HG03442 (cell line): ENCODE measurements around the gene IFNAR1.
"Not testable (repeated sequence)": the region's sequence is repeated elsewhere in the genome, so short reads cannot be mapped to it uniquely, and the experiment has no call there.

Source experiments
- ATAC-seq: cut with Tn5 transposase; IDR thresholded peaks from one replicate; pipeline ENCODE4 v1.9.1; 2021; ENCODE audit warnings: mild to moderate bottlenecking, moderate library complexity; ENCODE audit not compliant: unreplicated experiment

IFNAR1 gene

DNA sequence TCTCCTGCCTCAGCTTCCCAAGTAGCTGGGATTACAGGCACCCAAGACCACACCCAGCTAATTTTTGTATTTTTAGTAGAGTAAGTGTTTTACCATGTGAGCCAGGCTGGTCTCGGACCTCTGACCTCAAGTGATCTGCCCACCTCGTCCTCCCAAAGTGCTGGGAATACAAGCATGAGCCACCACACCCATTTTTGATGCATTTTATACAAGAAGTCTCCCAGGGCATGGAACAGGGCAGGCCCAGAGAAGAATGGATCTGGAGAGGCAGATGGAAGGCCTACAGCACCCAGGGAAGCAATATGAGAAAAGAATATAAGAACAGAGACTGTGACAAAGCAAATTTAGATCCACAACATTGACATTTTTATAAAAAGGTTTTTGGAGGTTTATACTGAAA lies 18.8 kb upstream of the IFNAR1 start:
- no peak for ATAC-seq

DNA sequence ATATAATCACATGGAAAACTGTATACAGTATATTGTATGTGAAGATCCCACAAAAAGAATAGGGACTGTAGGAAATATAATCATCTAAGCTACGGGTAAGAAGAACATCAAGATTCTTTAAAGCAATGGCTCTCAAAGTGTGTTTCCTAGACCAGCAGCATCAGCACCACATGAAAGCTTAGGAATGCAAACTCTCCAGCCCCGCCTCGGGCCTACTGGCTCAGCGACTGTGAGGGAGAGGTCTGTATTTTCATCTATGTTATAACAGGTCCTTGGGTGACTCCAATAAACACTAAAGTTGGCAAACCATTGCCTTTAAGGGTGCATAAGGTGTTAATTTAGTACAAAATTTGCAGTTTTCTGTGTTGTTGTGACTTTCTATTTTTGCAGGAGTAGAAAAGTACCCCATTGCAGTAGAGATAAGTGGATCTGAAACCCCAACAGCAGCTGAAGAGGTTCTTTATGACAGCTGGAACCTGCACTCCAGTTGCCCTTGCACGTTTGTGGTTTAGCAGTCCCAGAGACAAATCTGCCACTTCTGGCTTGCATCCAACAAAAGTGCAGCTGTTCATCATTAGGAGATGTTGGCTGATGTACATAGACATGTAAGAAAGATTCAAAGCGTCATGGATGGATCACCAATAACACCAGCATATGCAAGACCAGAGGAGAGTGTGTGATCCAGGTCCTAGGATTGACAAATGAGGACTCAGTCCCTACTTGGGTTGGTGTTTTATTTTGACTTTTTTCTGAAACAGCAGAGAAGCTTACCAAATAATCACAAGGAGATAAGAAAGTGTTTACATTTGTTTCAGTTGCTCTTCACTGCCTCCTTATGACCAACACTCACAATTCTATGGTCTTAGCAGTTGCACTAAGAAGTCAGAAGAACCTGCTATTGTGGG lies 15.9 kb upstream of the IFNAR1 start:
- peak; percentile 87 for ATAC-seq

DNA sequence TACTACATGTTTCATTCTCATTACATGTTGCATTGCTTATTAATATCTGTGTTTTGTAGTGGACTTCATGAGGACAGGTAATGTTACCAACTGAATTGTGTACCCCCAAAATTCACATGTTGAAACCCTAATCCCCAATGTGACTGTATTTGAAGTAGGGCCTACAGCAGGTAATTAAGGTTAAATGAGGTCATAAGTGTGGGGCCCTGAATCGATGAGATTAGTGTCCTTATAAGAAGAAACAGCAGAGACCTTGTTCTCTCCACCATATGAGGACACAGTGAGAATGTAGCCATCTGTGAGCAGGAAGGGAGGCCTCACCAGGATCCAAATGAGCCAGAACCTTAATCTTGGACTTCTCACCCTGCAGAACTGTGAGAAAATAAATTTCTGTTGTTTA lies 15.0 kb upstream of the IFNAR1 start:
- no peak for ATAC-seq

DNA sequence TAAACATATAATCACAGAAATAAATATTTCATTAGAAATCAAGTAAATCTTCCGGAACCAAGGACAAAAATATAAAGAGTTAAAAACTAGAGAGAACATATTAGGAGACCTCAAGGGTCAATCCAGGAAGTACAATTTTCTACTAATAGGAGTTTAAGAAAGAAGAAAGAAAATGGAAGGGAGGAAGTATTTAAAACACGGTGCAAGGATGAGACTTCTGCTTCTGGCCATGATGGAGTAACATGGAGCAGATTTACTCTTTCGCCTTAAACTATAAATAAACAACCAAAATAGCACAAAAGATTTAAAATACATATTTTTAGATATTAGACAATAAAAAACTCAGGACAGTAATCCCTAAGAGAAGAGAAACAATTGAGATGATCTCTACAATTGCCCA lies 12.6 kb upstream of the IFNAR1 start:
- ATAC-seq = no peak

DNA sequence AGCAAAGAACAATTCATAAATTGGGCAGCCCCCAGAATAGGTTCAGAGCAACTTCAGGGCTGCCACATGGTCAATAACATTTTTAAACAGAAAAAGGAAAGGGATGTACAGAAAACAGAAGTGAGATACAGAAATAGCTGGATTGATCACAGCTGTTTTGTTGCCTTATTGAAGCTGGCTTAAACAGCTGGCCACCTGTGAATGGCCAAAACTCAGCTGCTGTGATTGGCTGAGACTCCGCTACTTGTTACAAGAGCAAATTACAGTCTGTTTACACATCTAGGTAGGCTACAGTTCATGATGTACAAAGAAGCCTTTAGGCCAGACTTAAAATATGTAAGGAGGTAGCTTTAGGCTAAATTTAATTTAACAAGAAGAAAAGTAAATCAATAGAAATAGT lies 11.6 kb upstream of the IFNAR1 start:
- no peak for ATAC-seq

DNA sequence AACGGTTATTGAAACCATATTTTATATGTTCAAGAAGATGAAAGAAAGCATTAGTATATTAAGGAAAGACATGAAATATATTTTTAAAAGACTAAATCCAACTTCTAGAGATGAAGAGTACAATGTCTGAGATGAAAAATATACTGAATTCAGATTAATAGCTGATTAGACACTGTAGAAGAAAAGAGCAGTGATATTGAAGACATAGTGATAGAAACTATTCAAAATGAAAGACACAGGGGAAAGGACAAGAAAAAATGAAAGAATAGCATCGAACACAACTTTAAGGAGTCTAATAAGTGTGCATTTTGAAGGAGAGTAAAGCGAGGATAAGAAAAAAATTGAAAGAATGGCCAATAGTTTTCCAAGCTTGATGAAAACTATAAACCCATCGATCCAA lies 11.2 kb upstream of the IFNAR1 start:
- ATAC-seq = no peak

DNA sequence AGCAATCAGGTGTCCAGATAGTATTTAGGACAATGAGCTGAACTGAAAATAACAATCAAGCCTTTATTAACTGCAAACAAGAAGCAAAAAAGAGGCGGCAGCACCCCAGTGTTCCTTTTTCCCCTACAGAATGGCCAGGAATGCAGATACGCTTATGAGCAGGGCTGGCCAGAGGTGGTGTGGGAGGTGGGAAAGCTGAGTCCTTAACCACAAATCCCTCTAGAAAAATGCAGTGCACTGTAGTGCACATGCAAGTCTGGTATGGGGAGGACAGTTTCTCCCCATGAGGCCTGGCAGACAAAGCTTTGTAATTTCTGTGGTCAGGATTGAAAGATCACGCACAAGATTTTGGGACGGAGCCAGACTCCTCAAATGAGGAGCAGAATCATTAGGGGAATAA lies 10.7 kb upstream of the IFNAR1 start:
- no peak for ATAC-seq

DNA sequence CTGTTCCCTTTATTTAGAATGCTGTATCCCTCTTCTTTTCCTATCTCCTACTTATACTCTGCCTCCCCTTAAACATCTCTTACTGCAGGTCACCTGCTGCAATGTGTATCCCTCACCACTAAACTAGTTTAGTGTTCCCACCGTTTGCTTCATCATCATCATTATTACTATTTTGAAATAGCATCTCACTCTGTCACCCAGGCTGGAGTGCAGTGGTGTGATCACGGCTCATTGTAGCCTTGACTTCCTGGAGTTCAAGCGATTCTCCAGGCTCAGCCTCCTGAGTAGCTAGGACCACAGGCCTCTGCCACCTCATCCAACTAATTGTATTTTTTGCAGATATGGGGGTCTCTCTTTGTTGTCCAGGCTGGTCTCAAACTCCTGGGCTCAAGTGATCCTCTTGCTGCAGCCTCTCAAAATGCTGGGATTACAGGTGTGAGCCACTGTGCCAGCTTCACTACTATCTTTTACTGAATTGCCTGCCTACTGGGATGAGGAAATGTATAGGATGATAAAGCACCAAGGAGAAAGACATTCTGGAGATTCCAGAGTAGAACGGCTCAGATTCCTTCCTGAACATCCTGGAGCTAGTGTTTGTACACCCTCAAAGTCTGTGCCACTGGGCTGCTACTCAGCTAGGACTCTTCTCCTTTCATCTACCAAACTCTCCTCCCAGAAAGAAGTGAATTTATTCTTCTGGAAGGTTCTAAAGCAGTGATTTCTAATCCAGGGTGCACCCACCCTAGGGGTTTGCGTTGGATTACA lies 8.6 kb upstream of the IFNAR1 start:
- no peak for ATAC-seq

DNA sequence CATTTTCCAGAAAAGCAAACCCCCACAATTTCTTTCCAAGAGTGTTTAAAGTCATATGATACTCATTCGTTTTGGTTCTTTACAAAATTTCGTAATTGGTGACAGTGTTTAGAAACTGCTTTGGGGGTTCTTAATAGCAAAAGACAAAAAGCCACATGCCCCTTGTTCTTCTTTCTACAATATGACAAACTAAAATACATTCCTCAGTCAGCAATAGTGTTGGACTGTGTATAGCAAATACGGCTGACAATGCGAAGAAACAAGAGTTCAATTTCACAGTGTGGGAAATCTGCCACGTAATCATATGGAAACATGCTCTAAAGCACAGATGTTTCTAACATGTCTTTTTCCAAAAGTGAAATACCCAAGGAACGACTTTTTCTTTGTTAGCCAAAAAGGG lies 7.6 kb upstream of the IFNAR1 start:
- no peak for ATAC-seq

DNA sequence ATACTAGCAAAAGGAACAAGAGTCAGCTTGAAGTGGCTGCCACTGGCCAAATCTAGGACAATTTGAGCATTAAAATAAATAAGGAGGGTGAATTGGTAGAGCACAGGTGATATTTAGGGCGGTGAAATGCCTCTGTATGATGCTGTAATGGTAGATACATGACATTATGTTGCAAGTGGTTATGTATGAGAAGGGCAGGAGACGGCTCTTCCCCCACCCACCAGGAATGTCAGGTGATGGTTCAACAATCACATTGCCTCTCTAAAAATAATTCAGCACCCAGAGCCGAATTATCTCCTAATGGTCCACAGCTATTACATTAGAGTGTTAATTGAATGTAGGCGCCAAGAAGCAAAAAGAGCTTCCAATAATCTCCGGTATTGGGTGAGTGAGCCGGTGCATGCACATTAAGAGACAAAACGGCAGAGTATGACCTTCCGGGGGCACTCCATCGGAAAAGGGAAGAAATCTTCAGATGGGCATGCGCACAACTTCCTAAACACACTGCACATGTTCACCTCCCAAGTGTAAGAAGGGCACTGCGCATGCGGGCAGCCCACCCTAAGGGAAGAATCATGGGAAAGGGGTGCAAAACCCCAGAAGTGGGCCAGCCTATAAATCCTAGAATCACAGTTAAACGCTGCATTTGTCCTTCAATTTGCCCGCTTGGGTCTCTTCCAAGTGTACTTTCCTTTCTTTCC lies 6.8 kb upstream of the IFNAR1 start:
- ATAC-seq = no peak

DNA sequence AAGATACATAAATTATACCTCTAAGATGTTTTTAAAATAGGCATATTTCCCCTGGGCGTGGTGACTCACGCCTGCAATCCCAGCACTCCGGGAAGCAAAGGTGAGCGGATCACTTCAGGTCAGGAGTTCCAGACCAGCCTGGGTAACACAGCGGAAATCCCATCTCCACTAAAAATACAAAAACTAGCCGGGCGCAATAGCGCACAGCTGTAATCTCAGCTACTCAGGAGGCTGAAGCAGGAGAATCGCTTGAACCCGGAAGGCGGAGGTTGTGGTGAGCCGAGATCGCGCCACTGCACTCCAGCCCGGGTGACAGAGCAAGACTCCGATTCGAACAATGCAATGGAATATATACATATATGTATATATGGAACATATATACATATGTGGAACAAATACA lies 3.8 kb upstream of the IFNAR1 start:
- not testable (repeated sequence) for ATAC-seq

DNA sequence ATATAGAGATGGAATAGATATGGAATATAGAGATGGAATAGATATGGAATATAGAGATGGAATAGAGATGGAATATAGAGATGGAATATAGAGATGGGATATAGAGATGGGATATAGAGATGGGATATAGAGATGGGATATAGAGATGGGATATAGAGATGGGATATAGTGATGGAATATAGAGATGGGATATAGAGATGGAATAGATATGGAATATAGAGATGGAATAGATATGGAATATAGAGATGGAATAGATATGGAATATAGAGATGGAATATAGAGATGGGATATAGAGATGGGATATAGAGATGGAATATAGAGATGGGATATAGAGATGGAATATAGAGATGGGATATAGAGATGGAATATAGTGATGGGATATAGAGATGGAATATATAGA lies 1.2 kb upstream of the IFNAR1 start:
- not testable (repeated sequence) for ATAC-seq

DNA sequence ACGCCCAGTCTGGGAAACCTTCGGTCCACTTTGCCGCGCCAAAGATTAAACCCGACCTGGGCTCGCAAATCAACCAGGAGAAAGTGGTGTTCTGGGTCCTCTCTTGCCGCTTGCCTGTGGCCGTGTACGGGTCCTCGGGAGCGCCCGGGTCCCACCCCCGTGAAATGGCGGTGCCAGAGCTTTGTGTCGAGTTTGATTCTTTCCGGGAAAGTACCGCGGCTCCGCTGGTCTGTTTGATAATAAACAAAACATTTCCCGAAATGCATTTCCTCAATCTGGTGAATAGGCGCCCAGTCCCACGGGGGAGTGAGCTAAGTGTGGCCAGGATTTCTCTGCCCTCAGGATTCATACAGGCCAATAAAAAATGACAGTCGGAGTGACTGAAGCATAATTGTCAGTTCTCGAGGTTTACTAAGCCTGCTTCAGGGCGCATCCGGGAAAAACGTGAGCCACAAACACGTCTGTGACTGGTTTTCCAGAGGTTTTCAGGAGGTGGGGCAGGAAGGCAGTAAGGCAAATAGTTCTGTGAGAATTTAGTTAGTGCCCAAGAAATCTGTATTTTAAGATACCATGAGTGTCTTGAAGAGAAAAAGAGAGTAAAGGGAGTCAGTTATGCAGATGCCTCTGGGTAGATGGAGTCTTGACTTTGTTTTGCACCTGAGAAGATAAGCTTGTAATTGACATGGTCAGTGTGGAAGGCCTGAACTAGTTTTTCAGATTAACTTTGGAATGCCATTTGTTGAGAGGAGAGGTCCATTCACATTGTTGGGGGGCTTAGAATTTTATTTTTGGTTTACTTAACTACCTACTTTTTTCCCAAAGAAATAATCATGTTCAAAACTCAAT lies 675 bp downstream of the IFNAR1 start:
- peak; percentile 30 for ATAC-seq

DNA sequence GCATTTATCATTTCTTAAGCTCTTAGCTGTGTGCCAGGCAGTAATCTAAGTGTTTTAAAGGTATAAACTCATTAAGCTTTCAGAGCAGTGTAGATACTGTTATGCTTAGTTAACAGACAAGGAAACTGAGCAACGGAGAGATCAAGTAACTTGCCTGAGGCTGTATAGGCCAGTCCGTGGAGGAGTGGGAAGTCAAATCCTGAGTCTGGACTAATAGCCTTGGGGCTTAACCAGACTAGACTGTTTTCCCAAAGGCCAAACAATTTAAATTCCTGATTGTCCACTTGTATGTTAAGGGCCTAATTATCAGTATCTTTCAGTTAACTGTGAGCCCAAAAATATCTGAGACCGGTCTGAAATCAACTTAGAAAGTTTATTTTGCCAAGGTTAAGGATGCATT lies 2.6 kb downstream of the IFNAR1 start:
- ATAC-seq = no peak

DNA sequence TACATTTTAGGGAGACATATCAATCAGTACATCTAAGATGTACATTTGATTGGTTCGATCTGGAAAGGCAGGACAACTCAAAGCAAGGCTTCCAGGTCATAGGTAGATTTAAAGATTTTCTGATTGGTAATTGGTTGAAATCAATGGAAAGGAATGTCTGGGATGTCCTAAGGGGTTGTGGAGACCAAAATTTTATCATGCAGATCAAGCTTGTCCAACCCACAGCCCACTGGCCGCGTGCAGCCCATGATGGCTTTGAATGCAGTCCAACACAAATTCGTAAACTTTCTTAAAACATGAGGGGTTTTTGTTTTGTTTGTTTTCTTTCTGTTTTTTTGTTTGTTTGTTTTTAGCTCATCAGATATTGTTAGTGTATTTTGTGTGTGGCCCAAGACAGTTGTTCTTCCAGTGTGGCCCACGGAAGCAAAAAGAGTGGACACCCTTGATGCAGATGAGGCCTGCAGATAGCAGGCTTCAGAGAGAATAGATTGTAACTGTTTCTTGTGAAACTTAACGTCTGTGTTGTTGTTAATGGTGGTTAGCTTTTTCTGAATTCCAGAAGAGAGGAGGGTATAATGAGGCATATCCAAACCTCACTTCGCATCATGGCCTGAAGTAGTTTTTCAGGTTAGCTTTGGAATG lies 3.1 kb downstream of the IFNAR1 start:
- no peak for ATAC-seq

DNA sequence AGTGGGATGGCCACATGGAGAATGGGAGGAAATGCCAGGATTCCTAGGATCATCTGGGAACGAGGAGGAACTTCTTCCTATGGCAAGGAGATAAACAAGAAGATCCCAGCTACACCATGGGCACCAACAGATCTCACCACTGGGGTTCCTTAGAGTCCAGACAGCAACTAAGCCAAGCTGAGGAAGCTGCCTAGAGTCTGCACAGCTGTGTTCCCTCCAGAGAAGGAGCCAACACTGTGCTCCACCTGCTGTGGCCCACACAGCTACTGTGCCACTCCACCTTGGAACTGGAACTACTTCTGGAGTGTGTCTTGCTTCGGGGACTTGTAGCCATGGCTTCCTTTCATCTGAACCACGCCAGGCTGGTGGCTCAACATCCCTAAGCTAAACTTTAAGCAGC lies 6.0 kb downstream of the IFNAR1 start:
- no peak for ATAC-seq

DNA sequence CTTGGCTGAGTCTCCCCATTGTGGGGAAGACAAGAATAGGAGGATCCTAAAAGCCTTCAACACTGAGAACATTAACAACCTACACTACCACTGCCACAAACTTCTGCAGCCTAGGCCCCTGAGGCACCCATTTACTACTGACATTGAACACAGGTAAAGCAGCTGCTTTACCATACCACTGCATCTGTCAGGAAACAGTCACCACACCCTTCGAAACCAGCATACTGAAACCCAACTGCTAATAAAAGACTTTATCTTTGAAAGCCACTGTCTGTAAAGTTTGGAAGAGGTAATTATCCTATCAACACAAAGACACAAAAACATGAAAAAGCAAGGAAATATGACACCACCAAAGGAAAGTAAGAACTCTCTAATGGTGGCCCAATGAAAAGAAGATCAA lies 7.4 kb downstream of the IFNAR1 start:
- ATAC-seq = peak; percentile 59

DNA sequence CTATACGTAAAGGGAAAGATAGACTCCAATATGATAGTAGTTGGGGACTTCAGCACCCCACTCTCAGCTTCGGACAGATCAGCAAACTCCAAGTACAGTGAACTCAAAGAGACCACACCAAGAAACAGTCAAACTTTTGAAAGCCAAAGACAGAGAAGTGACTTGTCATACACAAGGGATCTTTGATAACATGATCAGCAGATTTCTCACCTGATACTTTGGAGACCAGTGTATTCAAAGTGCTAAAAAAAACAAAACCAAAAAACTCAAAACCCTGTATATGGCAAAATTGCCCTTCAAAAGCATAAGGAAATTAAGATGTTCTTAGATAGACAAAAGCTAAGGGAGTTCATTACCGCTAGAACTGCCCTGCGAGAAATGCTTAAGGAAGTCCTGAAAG lies 9.4 kb downstream of the IFNAR1 start:
- ATAC-seq = no peak

DNA sequence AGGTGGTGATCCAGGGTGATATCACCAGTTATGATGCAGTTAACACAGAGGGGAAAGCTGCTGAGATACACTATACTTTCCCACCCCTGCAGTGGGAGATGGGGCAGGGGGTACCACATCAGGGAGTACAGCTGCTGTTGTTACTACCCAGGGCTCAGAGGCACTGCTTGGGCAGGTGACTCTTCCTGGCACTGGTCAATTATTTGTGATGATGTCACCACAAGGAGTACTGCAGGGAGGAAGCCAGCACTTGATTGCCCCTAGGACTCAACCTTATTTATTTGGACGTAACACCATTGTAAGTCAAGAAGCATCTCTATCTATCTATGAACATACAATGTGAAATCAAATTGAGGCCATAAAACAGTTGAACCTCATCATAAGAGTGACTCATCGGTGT lies 10.1 kb downstream of the IFNAR1 start:
- ATAC-seq = no peak

DNA sequence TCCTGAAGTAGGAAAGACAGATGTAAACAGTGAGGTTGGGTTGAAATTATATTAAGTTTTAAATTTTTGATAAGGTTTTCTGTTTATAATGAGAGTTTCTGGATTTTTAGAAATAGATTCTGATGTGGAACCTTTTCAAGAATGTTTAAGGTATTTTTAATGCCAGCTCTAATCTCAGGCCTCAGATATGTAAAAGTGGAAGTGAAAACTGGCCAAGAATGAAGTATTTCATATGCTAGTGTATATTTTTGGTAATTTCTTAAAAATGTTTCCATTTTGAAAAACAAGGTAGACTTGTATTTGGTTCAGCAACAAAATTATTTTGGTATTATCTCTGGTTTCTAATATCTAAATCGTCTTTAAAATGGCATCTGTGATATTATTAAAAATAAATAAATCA lies 14.4 kb downstream of the IFNAR1 start:
- no peak for ATAC-seq
